ENCODE measurements around the gene RNF13.

RNF13 gene

GRCh38 chr3:149772861-149773260 lies 40.2 kb upstream of the RNF13 start:
- Histone ChIP-seq H3K9me3 (ENCODE audit: insufficient read depth, low read depth, low read length) (no peaks in the 10 kb centered on the region), H3K4me3 (ENCODE audit: low read depth, low read length) (no peak overlapping the region), H3K27ac (ENCODE audit: low read depth, low read length) (no peak overlapping the region), H3K4me2 (ENCODE audit: low read length) (no peak overlapping the region), H3K9ac (ENCODE audit: low read length) (no peak overlapping the region), H2AK5ac (ENCODE audit: low read length) (no peak overlapping the region), H3K36me3 (ENCODE audit: control insufficient read depth in 1 of 2, insufficient read depth in 2 of 2, low read length in 2 of 2) (no peaks in the 10 kb centered on the region), H3K27me3 (ENCODE audit: insufficient read depth, low read length) (no peaks in the 10 kb centered on the region), H3K14ac (ENCODE audit: low read length) (no peak overlapping the region), H3K23ac (ENCODE audit: low read length) (no peak overlapping the region), H3K79me1 (ENCODE audit: low read length) (no peaks in the 10 kb centered on the region), H2BK12ac (ENCODE audit: low read length) (peak overlapping the region; percentile 6), H3K79me2 (ENCODE audit: control insufficient read depth, insufficient read depth, low read length, poor library complexity) (no peaks in the 10 kb centered on the region), H4K8ac (ENCODE audit: low read depth, low read length) (no peak overlapping the region), H2BK120ac (ENCODE audit: insufficient read depth, low read length, poor library complexity) (no peak overlapping the region), H2AFZ (ENCODE audit: insufficient read depth, low read length, poor library complexity) (peak overlapping the region; percentile 27), H3K4me1 (ENCODE audit: control insufficient read depth in 1 of 2, insufficient read depth in 2 of 2, low read length in 2 of 2) (peaks cover 5 to 8% of the 10 kb centered on the region in 2 experiments), H3K4ac (ENCODE audit: low read depth, low read length) (no peak overlapping the region), H4K12ac (ENCODE audit: low read depth, low read length) (no peak overlapping the region), H2BK5ac (ENCODE audit: low read depth, low read length, poor library complexity) (no peak overlapping the region), H4K91ac (ENCODE audit: low read depth, low read length) (no peak overlapping the region), H3K18ac (ENCODE audit: low read length) (no peak overlapping the region)
- DNase-seq, result peak in 1 of 2 donors; percentile 14
- WGBS (ENCODE audit: extremely low coverage, insufficient coverage, insufficient read length), result no CpG with 5 or more reads among the region's 2 CpGs

GRCh38 chr3:149776170-149776569 lies 36.8 kb upstream of the RNF13 start:
- no peak overlapping the region for H2AFZ ChIP-seq (ENCODE audit: insufficient read depth, low read length, poor library complexity)
- no peak for DNase-seq
- H3K23ac ChIP-seq (ENCODE audit: low read length), result no peak overlapping the region
- no peak overlapping the region for H3K4ac ChIP-seq (ENCODE audit: low read depth, low read length)
- no peak overlapping the region for H2BK12ac ChIP-seq (ENCODE audit: low read length)
- no peak overlapping the region for H4K8ac ChIP-seq (ENCODE audit: low read depth, low read length)
- H3K27me3 ChIP-seq (ENCODE audit: insufficient read depth, low read length), result no peaks in the 10 kb centered on the region
- H2AK5ac ChIP-seq (ENCODE audit: low read length), result no peak overlapping the region
- no peak overlapping the region for H3K4me3 ChIP-seq (ENCODE audit: low read depth, low read length)
- no peaks in the 10 kb centered on the region for H3K79me1 ChIP-seq (ENCODE audit: low read length)
- no peak overlapping the region for H4K91ac ChIP-seq (ENCODE audit: low read depth, low read length)
- no peak overlapping the region for H4K12ac ChIP-seq (ENCODE audit: low read depth, low read length)
- no peak overlapping the region for H2BK5ac ChIP-seq (ENCODE audit: low read depth, low read length, poor library complexity)
- no peak overlapping the region for H3K27ac ChIP-seq (ENCODE audit: low read depth, low read length)
- H3K14ac ChIP-seq (ENCODE audit: low read length), result no peak overlapping the region
- no peak overlapping the region for H3K9ac ChIP-seq (ENCODE audit: low read length)
- H3K36me3 ChIP-seq (ENCODE audit: control insufficient read depth in 1 of 2, insufficient read depth in 2 of 2, low read length in 2 of 2), result no peaks in the 10 kb centered on the region
- no CpG with 5 or more reads among the region's 1 CpG for WGBS (ENCODE audit: extremely low coverage, insufficient coverage, insufficient read length)
- H3K79me2 ChIP-seq (ENCODE audit: control insufficient read depth, insufficient read depth, low read length, poor library complexity), result no peaks in the 10 kb centered on the region
- H3K9me3 ChIP-seq (ENCODE audit: insufficient read depth, low read depth, low read length), result no peaks in the 10 kb centered on the region
- peaks cover 5 to 8% of the 10 kb centered on the region in 2 experiments for H3K4me1 ChIP-seq (ENCODE audit: control insufficient read depth in 1 of 2, insufficient read depth in 2 of 2, low read length in 2 of 2)
- H2BK120ac ChIP-seq (ENCODE audit: insufficient read depth, low read length, poor library complexity), result no peak overlapping the region
- no peak overlapping the region for H3K18ac ChIP-seq (ENCODE audit: low read length)
- H3K4me2 ChIP-seq (ENCODE audit: low read length), result no peak overlapping the region

- Histone ChIP-seq H4K8ac (ENCODE audit: low read depth, low read length) (no peak overlapping the region), H3K4me1 (ENCODE audit: control insufficient read depth in 1 of 2, insufficient read depth in 2 of 2, low read length in 2 of 2) (peaks cover 3 to 6% of the 10 kb centered on the region in 2 experiments), H2AFZ (ENCODE audit: insufficient read depth, low read length, poor library complexity) (no peak overlapping the region), H3K79me2 (ENCODE audit: control insufficient read depth, insufficient read depth, low read length, poor library complexity) (no peaks in the 10 kb centered on the region), H3K27ac (ENCODE audit: low read depth, low read length) (no peak overlapping the region), H4K12ac (ENCODE audit: low read depth, low read length) (no peak overlapping the region), H3K9me3 (ENCODE audit: insufficient read depth, low read depth, low read length) (no peaks in the 10 kb centered on the region), H3K4me2 (ENCODE audit: low read length) (no peak overlapping the region), H3K18ac (ENCODE audit: low read length) (no peak overlapping the region), H3K79me1 (ENCODE audit: low read length) (no peaks in the 10 kb centered on the region), H3K4ac (ENCODE audit: low read depth, low read length) (no peak overlapping the region), H4K91ac (ENCODE audit: low read depth, low read length) (no peak overlapping the region), H2BK120ac (ENCODE audit: insufficient read depth, low read length, poor library complexity) (no peak overlapping the region), H3K36me3 (ENCODE audit: control insufficient read depth in 1 of 2, insufficient read depth in 2 of 2, low read length in 2 of 2) (no peaks in the 10 kb centered on the region), H2BK12ac (ENCODE audit: low read length) (no peak overlapping the region), H3K23ac (ENCODE audit: low read length) (no peak overlapping the region), H3K27me3 (ENCODE audit: insufficient read depth, low read length) (no peaks in the 10 kb centered on the region), H3K14ac (ENCODE audit: low read length) (no peak overlapping the region), H3K9ac (ENCODE audit: low read length) (no peak overlapping the region), H2BK5ac (ENCODE audit: low read depth, low read length, poor library complexity) (no peak overlapping the region), H2AK5ac (ENCODE audit: low read length) (no peak overlapping the region), H3K4me3 (ENCODE audit: low read depth, low read length) (no peak overlapping the region)
- no CpG with 5 or more reads among the region's 2 CpGs for WGBS (ENCODE audit: extremely low coverage, insufficient coverage, insufficient read length)
- no peak for DNase-seq
Measured at GRCh38 chr3:149777414-149778214, 35.4 kb upstream of the RNF13 start.

- Histone ChIP-seq H3K27ac (ENCODE audit: low read depth, low read length) (no peak overlapping the region), H4K12ac (ENCODE audit: low read depth, low read length) (no peak overlapping the region), H3K79me2 (ENCODE audit: control insufficient read depth, insufficient read depth, low read length, poor library complexity) (no peaks in the 10 kb centered on the region), H2BK120ac (ENCODE audit: insufficient read depth, low read length, poor library complexity) (no peak overlapping the region), H3K23ac (ENCODE audit: low read length) (no peak overlapping the region), H4K91ac (ENCODE audit: low read depth, low read length) (no peak overlapping the region), H3K36me3 (ENCODE audit: control insufficient read depth in 1 of 2, insufficient read depth in 2 of 2, low read length in 2 of 2) (no peaks in the 10 kb centered on the region), H2BK12ac (ENCODE audit: low read length) (peak overlapping the region; percentile 44), H3K4me3 (ENCODE audit: low read depth, low read length) (no peak overlapping the region), H3K27me3 (ENCODE audit: insufficient read depth, low read length) (no peaks in the 10 kb centered on the region), H3K18ac (ENCODE audit: low read length) (no peak overlapping the region), H3K9me3 (ENCODE audit: insufficient read depth, low read depth, low read length) (no peaks in the 10 kb centered on the region), H2AFZ (ENCODE audit: insufficient read depth, low read length, poor library complexity) (no peak overlapping the region), H3K9ac (ENCODE audit: low read length) (no peak overlapping the region), H3K4me1 (ENCODE audit: control insufficient read depth in 1 of 2, insufficient read depth in 2 of 2, low read length in 2 of 2) (peaks cover 0 to 7% of the 10 kb centered on the region in 2 experiments), H4K8ac (ENCODE audit: low read depth, low read length) (no peak overlapping the region), H2BK5ac (ENCODE audit: low read depth, low read length, poor library complexity) (no peak overlapping the region), H3K79me1 (ENCODE audit: low read length) (peaks cover 3% of the 10 kb centered on the region), H3K4ac (ENCODE audit: low read depth, low read length) (no peak overlapping the region), H3K4me2 (ENCODE audit: low read length) (no peak overlapping the region), H2AK5ac (ENCODE audit: low read length) (no peak overlapping the region), H3K14ac (ENCODE audit: low read length) (no peak overlapping the region)
- peak in 1 of 2 donors; percentile 16 for DNase-seq
- no CpG with 5 or more reads among the region's 4 CpGs for WGBS (ENCODE audit: extremely low coverage, insufficient coverage, insufficient read length)
Measured at GRCh38 chr3:149781211-149781610, 31.8 kb upstream of the RNF13 start.

Data from trophoblast cell (in vitro differentiated cells and primary cell).